T-helper 22 cell (primary cell): Measurements from ENCODE around the gene DCDC2B.

Experiments
- DNase-seq: peaks from one replicate; pipeline ENCODE4 v3.0.0-alpha.2; 2020; ENCODE audit warnings: low read depth

DCDC2B gene

GRCh38 chr1:32195972-32196823 lies 12.7 kb upstream of the DCDC2B start:
- no peak for DNase-seq

DNA sequence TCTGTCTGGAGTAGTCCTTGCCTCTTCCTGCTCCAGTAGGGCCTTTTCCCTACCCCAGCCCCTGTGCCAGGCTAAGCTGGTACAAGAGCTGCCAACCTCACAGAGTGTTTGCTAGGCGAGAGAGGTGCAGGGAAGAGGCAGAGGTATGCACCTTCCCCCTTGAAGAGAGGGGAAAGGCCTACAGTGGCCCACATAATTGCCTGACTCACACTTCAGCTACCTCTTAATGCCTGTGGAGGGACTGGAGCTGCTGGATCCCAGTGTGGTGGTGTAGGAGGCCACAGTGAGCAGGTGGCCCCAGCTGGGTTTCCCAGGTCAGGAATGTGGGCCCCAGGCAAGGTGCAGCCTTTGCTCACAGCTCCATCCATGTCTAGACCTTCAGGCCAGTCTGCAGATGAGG lies 11.8 kb upstream of the DCDC2B start:
- DNase-seq, result no peak

GRCh38 chr1:32197837-32198236 lies 11.1 kb upstream of the DCDC2B start:
- DNase-seq, result no peak

GRCh38 chr1:32198237-32199042 lies 10.4 kb upstream of the DCDC2B start:
- DNase-seq, result no peak

GRCh38 chr1:32199043-32199716 lies 9.7 kb upstream of the DCDC2B start:
- DNase-seq, result no peak

- no peak for DNase-seq
Measured at GRCh38 chr1:32199717-32200072, 9.2 kb upstream of the DCDC2B start.

DNA sequence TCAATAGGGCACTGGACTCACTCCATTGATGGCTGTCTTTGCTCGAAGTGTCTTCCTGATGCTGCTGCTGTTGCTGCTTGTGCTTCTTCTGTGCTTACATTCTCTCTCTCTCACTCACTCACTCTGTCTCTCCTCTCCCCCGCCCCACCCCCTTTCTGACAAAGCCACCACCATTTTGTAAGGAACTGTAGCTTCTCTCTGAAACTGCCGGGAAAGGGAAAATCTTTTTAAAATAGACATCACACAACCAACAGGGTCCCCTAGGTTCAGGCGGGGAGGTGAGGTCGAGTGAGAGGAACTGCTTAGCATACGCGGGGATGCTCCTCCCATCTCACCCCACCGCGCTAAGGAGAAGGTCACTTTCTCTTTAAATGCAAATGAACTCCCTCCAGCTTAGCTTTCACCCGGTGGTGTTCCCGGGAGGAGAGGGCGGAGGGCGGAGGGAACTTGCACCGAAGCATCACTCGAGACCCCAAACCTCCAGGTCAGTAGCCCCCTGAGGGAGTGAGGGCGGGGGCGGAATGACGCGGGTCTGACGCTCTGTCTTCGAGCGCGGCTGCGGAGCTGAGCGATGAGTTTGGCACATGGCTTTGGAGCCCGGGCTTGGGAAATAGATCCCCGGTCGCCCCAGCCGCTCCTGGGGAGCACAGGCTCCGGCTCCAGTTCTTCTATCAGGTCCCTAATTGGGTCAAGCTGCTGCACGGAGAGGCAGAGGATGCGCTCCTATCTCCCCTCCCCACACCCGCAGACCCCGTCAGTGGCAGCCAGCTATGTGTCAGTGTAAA lies 8.5 kb upstream of the DCDC2B start, which contains the start of gene CCDC28B:
Gene CCDC28B, plus strand, starts transcription at position 370 of the 785 bp plus-strand sequence. CDS start 1,341 bp downstream, outside the sequence.
- peak; percentile 46 for DNase-seq

- DNase-seq, result peak; percentile 83
Measured at GRCh38 chr1:32201011-32201855, 7.7 kb upstream of the DCDC2B start.

DNA sequence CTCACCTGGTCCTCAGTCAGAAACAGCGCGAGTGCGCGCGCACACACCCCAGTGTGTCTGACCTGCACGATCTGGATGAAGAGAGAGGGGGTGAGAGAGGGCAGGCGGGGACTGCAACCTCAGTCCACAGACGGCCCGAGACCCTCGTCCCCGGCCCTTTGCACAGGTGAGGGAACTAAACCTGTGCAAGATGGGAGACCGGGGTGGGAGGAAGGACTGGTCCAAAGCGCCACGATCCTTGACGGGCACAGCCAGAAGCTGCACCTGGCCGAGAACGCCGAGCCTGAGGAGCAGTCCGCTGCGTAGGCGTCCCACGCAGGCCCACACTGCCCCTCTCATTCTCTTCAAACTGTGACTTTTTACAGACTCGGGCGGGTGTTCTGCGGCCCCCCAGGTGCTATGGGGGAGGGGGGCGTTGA lies 3.9 kb upstream of the DCDC2B start:
- no peak for DNase-seq

DNA sequence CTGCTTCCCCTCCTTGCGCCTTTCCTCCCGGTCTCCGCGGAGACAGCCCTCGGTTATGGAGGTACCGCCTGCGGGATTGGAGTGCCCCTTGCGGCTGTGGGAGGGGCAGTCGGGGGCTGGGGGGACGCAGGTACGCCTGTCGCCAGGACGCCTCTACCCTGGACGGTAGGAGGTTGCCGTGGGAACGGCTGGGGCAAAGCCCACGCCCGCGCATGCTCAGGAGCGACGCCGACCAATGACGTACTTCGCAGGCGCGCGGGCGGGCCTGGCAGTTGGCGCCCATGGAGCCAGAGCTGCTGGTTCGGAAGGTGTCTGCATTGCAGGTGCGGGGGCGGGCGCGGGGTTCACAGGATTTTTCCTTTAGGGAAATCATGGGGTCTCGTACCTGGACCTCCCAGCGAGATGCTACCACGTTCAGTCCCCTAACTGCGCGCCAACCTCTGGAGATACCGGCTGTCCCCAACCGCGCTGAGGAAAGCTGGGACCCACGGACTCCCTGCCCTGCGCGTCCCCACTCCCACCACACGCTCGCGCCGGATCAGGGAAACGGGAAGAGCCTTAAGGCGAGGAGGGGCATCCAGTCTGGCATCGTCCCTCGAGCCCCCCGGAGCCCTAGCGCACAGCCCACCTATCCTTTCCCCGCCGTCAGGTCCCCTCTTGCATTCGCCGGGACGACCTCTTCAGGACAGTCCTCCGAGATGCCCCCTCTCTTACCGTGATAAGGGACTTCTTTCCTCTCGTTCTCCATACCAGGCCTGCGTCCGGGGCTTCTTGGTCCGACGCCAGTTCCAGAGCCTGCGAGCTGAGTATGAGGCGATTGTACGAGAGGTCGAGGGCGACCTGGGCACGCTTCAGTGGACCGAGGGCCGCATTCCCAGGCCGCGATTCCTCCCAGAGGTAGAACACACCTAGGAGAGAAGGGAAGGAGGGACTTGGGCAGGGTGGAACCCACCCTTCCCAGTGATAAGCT lies 3.2 kb upstream of the DCDC2B start, which contains the start of gene IQCC:
Gene IQCC, plus strand, starts transcription at position 271 of the 970 bp plus-strand sequence. Its CDS starts 11 bp downstream, at position 282.
- DNase-seq, result peak; percentile 78

DNA sequence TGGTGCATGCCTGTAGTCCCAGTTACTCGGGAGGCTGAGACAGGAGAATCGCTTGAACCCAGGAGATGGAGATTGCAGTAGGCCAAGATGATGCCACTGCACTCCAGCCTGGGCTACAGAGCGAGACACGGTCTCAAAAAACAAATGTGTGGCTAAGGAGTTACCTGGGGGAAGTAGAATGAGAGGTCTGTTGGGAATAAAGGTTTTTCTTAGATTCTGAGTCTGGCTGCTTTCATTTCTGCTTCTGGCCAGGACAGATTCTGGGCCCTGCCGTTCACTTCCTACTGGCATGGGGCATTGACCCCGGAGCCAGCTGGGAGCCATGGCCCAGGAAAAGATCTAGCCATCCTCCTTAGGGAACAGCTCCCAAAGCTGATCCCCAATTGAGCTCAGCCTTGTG lies 420 bp upstream of the DCDC2B start:
- DNase-seq, result no peak

DNA sequence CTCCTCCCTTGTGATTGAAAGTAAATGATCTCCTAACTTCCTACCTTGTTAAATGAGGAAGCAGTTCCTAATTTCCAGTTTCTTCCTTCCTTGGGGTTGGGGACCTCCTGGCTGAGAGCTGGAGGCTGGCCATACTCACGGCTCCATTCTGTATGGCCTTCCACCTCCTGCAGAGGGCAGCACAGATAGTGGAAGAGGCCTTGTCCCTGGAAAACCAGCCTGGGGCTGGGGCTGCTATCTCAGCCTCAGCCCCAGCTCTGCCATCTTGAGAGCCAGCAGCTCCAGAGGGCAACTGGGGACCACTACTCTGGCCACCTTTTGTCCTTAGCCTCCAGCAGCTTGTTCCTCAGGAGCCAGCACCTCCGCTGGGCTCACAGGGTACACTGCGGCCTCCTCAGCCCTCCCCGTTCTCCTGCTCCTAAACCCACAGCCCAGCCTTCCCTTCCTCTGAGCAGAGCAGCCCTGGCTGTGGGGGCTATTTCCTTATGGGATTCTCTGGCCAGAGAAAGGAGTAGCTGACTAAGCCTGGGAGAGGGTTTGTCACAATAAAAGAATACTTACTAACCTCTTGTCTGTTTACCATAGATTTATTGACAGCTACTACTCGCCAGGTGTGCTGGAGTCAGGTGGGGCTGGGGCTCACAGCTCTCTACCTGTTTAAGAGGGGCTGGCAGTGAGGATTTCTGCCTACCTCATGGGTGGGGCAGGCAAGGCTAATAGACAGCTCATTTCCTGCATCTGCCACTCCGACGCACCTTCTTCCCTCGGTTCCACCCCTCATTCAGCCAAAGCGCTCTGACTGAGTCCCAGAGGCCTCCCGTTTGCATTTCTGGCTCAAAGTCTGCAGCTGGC lies 7.0 kb downstream of the DCDC2B start:
- DNase-seq, result no peak

DNA sequence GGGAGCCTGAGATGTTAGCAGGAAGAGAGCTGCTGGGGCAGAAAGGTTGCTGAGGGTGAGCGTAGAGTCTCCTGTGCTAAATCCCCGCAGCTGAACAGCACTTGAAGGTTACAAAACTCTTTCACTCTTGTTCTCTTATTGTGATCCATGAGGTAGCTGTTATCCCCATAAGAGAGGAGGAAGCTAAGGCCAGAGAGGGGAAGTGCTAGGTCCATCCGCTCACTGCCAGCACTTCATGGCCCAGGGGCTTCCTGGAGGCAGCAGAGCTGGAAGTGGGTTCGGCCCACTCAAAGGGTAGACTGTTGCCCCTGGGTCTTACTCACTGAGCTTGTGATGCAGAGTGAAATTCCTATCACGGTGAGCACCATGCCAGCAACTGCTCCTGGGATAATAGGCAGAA lies 7.7 kb downstream of the DCDC2B start:
- no peak for DNase-seq

- DNase-seq, result no peak
Measured at GRCh38 chr1:32219022-32219421, 10.1 kb downstream of the DCDC2B start.

DNA sequence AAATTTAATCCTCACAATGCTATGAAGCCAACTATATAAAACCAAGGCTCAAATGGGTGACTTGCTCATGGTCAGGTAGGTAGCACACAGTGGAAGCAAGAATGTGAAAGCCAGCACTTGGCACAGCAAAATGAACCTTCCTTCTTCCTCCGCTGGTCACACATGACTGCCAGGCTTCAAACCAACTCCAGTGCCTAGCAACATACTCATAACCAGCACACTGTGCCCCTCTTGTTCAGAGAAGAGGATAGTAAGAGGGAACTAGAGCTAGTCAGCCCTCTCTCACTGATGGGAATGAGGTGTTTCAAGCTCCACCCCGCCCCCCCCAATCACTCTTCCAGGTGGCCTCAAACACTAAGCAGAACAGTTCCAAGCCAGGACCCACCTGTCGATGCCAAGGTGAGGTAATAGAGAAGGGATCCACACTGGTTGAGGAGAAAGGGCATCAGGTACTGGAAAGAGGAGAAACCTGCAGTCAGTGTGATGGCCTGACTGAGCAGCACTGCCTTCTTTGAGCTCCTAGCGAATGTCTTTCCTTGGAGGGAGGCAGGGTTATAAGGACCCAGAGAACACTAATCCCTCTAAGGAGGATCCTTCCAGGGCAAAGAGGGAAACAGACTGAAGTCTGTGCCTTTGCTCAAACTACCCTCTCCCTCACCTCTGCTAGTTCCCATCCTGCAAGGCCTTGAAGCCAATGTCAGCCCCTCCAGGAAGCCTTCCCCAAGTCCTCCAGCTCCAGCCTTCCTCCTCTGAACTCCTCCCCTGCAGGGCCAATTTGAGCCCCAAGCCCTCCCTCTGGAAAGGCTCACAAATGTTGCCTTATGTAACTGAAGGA lies 12.1 kb downstream of the DCDC2B start:
- no peak for DNase-seq

- no peak for DNase-seq
Measured at GRCh38 chr1:32221581-32221979, 12.7 kb downstream of the DCDC2B start.

DNA sequence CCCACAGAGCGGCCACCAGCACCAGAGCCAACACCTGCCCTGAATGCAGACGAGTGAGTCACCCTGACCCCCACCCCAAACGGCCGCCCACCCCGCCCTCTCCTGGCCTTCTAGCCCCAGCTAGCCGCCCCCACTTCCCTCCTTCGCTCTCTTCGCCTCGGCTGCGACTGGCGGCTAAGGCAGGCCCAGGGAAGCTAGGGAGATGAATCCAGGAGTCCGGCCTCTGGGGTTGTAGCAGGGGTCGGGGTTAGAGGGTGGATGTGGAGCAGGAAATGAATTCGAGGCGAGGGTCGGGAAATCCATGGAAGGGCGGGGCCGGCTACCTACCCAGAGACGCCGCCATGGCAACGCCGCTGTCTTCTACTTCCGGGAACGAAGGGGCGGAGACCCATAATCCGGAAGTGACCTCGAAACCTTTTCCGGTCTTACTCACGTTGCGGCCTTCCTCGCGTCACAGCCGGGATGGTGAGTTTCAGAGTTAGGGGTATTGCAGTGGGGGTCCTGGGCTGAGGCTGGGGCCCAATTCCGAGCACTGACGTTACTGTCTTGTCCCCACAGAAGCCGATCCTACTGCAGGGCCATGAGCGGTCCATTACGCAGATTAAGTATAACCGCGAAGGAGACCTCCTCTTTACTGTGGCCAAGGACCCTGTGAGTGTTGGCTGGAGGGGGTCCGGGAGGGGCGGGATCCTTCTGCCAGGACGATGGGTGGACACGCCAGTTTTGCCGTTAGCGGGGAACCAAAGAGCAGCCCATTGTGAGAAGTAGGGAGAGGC lies 13.3 kb downstream of the DCDC2B start, which contains the start of the genes EIF3I and TMEM234:
Gene EIF3I, plus strand, starts transcription at position 428 of the 776 bp plus-strand sequence. Its CDS starts 35 bp downstream, at position 463.
Gene TMEM234, minus strand, starts transcription at position 374 of the 776 bp plus-strand sequence. Its CDS starts 31 bp downstream, at position 343.
- peak; percentile 87 for DNase-seq
